Cerebellar nuclear complex (tissue), 1 donor: ENCODE results near the gene ARHGEF37.

Experiments
- DNase-seq, 2 experiments: peaks; one replicate each; lab custom pipeline; 2025; lab: John Stamatoyannopoulos, UW

Gene ARHGEF37

GRCh38 chr5:149600932-149601331, 19.6 kb downstream of the ARHGEF37 start:
- no peak for DNase-seq

DNA sequence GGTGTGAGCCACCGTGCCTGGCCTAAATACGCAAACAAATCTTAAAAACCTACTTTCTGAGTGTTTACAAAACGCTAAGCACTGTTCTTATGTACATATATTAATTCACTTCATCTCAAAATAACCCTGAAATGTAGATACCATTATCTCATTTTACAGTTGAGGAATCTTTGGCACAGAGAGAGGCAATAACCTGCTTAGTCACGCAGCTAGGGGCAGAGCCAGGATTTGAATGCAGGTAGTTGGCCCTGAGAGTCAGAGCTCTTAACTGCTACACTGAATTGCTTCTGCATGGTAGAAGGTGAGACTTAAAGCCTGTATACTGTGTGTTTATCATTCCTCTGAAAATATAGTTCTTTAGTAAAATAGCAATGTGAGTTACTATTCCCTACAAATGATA, 21.9 kb downstream of the ARHGEF37 start:
- DNase-seq: peak in 1 of 2 experiments; percentile 27

DNA sequence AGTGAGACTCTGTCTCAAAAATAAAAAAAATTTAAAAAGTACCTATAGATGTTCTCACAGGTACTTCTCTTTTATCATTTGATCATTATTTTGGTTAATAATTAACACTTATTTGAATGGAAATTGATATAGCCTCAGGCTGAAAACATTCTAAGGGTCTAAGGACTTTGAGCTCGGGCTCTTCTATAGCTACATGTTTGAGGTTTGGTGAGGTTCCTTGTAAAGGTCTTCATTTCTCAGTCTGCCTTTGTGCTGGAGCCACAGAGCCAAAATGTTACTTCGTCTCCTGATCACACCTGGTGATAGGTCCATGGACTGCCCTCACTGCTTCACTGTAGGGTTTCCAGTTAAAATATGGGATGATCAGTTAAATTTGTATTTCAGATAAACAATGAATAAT, 22.6 kb downstream of the ARHGEF37 start:
- no peak for DNase-seq

- peak in 1 of 2 experiments; percentile 31 for DNase-seq
Measured at GRCh38 chr5:149604321-149604720, 23.0 kb downstream of the ARHGEF37 start.

DNA sequence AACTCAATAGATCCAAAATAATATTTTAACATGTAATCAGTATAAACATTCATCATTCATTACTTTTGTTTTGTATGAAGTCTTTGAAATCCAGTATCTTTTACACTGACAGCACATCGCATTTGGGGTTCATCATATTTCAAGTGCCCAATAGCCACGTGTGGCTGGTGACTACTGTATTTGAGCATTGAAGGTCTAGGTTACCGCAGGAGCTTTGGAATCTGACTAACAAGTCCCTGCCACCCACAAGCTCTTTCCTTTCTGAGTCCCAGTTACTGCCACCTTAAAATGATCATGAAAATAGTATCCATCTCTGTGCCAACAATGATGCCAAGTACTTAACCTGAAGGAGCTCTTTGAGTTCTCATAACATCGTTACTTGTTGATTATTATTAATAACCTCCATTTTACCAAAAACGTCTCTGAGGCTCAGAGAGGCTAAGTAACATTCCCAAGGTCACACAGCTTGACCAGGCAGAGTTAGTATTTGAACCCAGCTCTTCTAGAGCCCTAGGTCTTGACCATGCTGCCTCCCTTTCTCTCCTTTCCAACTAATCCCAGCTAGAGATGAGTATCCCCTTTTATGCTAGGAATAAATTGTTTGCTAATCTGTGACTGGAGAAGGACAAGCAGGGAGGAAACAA, 24.2 kb downstream of the ARHGEF37 start:
- no peak for DNase-seq

DNA sequence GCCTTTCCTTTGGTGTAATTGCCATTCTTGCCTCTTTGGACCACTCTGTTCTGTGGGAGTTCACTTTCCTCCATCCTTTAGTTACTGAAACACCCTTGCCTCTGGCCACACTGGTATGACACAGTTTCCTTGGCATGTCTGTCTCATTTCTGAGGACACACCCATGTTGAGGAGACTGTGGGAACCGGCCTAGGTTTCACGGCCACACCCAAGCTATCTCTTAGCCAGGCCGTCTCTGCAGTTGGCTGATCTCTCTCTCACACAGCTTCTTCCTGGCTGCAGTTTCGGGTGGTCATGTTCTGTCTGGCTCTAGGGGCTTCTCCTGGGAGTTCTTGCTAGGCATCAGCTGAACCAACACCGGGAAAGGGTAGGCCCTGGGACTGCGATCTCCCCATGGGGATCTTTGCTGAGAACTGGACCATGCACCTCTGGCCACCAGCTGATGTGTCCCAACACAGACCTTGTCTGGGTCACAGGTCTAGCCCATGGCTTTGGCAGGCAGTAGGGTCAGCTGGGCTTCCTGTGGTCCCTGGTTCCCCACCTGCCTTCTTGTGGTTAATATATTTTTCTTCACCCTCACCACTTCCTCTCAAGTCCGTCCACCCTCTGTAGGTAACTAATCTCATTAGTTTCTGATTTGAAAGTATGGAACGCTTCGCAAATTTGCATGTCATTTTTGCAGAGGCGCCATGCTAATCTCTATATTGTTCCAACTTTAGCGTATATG, 24.9 kb downstream of the ARHGEF37 start:
- DNase-seq: no peak

DNA sequence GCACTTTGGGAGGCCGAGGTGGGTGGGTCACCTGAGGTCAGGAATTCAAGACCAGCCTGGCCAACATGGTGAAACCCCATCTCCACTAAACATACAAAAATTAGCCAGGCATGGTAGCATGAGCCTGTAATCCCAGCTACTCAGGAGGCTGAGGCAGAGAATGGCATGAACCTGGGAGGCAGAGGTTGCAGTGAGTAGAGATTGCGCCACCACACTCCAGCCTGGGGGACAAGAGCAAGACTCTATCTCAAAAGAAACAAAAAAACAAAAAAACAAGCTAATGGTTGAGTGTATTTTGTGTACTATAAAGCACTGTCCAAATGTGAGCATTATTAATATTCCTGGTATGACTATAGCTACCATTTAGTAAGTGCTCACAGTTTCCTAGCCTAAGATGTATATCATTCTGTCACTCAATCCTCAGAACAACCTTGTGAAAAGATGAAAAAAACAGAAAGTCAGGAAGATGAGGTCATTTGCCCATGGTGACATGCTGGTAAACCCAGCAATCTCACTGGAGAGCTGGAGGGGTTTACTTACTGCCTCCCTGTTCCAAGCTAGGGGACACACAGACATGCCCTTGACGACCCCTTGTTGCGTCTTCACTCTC, 27.7 kb downstream of the ARHGEF37 start:
- no peak for DNase-seq

DNA sequence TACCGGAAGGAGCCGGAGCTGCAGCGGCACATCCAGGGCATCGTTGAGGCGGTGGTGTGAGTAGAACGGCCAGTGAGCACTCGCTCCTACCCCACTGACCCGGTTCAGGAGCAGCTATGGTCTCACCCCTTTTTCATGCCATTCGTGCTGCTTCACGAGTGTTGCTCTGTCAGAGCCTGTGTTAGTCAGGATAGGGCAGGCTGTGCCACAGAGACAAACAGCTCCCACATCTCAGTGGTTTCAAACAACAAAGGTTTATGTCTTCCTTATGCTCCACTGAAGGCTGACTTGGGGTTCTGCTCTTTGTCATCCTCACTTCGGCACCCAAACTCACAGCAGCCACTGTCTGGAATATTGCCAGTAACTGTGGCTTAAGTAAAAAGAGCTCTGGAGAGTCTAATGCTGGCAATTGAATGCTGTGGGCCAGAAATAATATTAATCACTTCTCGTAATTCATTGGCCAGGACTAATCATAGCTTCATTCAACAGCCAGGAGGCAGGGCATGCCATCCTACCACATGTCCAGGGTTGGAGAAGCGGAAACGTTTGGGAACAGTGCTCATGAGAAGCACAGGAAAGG, 28.4 kb downstream of the ARHGEF37 start:
- no peak for DNase-seq

GRCh38 chr5:149610589-149611255, 29.4 kb downstream of the ARHGEF37 start:
- no peak for DNase-seq

DNA sequence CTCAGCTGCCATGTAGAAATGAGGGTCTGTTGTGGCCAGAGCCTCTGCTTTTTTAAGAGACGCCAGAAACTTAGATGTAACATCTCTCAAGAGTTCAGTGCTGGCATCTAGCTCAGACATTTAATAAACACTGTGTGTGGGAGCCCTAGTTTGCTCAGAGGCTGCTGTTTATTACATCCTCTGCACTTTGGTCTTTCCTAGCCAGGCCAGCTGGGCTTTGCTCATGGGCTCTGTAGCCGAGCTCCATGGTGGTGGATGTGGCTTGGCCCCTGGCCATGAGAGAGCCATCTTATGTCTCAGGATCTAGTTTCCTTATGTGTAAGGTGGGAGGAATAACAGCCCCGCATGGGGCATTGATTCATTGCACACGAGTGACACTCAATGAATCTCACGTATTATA, 30.0 kb downstream of the ARHGEF37 start:
- no peak for DNase-seq

GRCh38 chr5:149614034-149614907, 33.0 kb downstream of the ARHGEF37 start:
- peak; percentile 86 to 91 for DNase-seq

DNA sequence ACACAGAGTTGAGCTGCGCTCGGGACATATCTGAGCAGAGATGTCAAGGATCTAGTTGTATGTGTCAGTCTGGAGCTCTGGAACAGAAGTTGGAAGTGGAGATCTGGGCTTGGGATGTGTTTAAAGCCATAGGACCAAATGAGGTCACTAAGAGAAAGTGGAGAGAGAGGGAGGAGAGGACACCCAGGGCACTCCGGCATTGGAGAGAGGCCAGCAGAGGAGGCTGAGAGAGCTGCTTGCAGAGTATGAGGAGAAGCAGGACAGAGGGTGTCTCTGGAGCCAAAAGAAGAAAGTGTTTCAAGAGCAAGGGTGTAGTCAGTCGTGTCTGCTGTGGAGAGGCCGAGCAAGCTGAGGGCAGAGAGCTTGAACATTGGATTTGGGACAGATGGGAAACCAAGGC, 34.7 kb downstream of the ARHGEF37 start:
- no peak for DNase-seq

- no peak for DNase-seq
Measured at GRCh38 chr5:149616727-149617285, 35.5 kb downstream of the ARHGEF37 start.

- no peak for DNase-seq
Measured at GRCh38 chr5:149617760-149618306, 36.5 kb downstream of the ARHGEF37 start.

DNA sequence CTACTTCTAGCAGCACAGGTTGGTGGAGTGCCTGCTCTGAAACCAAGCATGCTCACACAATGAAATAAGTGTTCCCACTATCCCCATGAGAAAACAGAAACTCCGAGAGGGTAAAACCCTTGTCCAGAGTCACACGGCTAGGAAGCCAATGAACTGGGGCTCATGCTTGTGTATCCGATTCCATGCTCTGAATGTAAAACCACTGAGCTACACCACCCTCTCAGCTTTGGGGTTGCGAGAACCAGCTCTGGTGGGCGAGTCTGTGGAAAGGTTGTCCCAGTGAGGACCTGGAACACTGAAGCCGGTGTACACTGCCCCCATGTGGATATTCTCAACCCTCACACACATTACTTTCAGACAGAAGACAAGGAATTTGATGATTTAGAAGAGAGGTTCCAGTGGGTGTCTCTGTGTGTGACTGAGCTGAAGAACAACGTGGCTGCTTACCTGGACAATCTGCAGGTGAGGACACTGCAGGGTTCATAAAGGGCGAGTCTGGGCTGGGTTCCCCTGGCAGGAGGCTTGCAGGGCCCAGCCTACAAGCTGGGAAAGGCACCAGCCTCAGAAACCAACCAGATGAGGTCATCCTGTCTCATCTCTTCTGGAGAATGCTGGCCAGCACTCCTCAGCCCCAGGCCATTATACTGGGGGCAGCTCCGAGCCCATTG, 37.4 kb downstream of the ARHGEF37 start:
- DNase-seq: peak; percentile 30 to 47

DNA sequence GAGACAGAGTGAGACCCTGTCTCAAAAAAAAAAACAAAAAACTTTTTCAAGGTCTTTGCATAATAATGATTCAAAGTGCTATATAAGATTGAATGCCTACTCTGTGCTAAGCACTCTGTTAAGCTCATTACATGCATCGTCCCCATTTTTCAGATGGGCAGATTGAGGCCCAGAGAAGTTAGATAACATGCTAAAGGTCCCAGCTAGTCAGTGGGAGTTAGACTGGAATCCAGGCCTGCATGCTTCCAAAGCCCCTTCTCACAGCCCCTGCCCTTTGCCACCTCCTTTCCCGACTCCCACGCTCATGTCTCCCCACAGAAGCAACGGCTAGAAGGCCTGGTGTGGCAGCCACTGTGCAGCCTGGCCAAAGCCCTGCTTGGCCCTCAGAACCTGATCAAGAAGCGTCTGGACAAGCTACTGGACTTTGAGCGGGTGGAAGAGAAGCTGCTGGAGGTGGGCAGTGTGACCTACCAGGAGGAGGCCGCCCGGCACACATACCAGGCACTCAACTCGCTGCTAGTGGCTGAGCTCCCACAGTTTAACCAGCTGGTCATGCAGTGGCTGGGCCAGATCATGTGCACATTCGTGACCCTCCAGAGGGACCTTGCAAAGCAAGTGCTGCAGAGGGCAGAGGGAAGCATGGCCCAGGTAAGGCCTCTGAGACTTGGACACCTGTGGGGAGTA, 40.3 kb downstream of the ARHGEF37 start:
- no peak for DNase-seq

- no peak for DNase-seq
Measured at GRCh38 chr5:149622466-149622865, 41.2 kb downstream of the ARHGEF37 start.

GRCh38 chr5:149623473-149623872, 42.2 kb downstream of the ARHGEF37 start:
- no peak for DNase-seq

DNA sequence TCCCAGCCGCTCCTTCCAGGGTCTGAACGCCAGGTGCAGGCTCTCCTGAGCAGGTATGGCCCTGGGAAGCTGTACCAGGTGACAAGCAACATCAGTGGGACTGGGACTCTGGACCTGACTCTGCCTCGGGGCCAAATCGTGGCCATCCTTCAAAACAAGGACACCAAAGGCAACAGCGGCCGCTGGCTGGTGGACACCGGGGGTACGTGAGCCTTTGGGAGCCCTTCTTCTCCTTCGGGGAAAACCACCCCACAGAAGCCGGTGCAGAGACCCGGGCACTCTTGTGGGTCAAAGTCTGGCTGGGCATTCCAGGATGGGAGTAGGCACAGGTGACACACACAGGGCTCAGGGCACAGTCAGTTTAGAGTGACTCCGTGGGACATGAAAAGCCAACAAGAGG, 45.8 kb downstream of the ARHGEF37 start:
- no peak for DNase-seq

GRCh38 chr5:149628221-149628620, 46.9 kb downstream of the ARHGEF37 start:
- no peak for DNase-seq
